Skeletal muscle tissue (tissue), 5 donors: ENCODE results near the gene CHRNA3. TPM values are rescaled to one million over a fixed set of nuclear protein-coding genes. Genes with fewer than 3 reads are reported as not detected.

Experiments used
- H3K27ac ChIP-seq: one replicate; pipeline ENCODE4 v1.7.0; 2013; ENCODE audit warnings: mild to moderate bottlenecking, low read depth, low read length, inconsistent platforms
- H3K27me3 ChIP-seq, 3 donors: one replicate each; pipeline ENCODE4 v1.7.0; 2013; ENCODE audit warnings: low read length in 3 of 3; ENCODE audit not compliant: control insufficient read depth in 3 of 3, insufficient read depth in 3 of 3
- H3K36me3 ChIP-seq, 3 donors: one replicate each; pipeline ENCODE4 v1.7.0; 2013; ENCODE audit warnings: low read length in 3 of 3; ENCODE audit not compliant: control insufficient read depth in 3 of 3, insufficient read depth in 3 of 3
- H3K4me1 ChIP-seq, 3 donors: one replicate each; pipeline ENCODE4 v1.7.0; 2013; ENCODE audit warnings: low read length in 3 of 3, mild to moderate bottlenecking in 3 of 3; ENCODE audit not compliant: control insufficient read depth in 3 of 3, insufficient read depth in 3 of 3
- H3K4me3 ChIP-seq, 3 donors: one replicate each; pipeline ENCODE4 v1.7.0; 2013; ENCODE audit warnings: low read length in 3 of 3
- H3K9ac ChIP-seq, 3 donors: one replicate each; pipeline ENCODE4 v1.7.0; 2013; ENCODE audit warnings: low read length in 3 of 3, mild to moderate bottlenecking in 3 of 3, moderate library complexity in 2 of 3, low read depth in 1 of 3
- H3K9me3 ChIP-seq, 3 donors: one replicate each; pipeline ENCODE4 v1.7.0; 2013; ENCODE audit warnings: low read length in 3 of 3; ENCODE audit not compliant: control insufficient read depth in 3 of 3
- small RNA-seq: library from RNA; depleted of rRNA; stranded (forward); fragments of <200 nt; gene quantifications from one replicate; pipeline ENCODE3, GENCODE V24; 2014
- total RNA-seq: library from RNA; depleted of rRNA; stranded (reverse); fragments of >200 nt; gene quantifications from one replicate; pipeline ENCODE4 v1.2.3, GENCODE V29; 2014
- donor health status: Osteomylitis.

CHRNA3 gene
- total RNA-seq, 1 donor from 2014 or later, result not detected

- no peak overlapping the region for H3K27ac ChIP-seq
- H3K4me3 ChIP-seq, result no peak overlapping the region
- H3K9ac ChIP-seq, result no peak overlapping the region
- H3K9me3 ChIP-seq, result no peaks in the 10 kb centered on the region
- peaks cover 38 to 55% (median 54%) of the 10 kb centered on the region in 3 donors for H3K36me3 ChIP-seq
- no peaks in the 10 kb centered on the region for H3K4me1 ChIP-seq
- no peaks in the 10 kb centered on the region for H3K27me3 ChIP-seq
These were observed 70.6 kb downstream of the CHRNA3 start for GRCh38 chr15:78550194-78550593.

Small RNA genes lying within 50 kb of the gene (small RNA-seq; reads per million reads assigned to genes)
- gene AC067863.2, result not detected

Other genes with a start within 250 kb of the CHRNA3 start
- 35.0 TPM for gene IREB2, start 182.8 kb downstream of the CHRNA3 start, total RNA-seq
- 3.7 TPM for gene HYKK, start 113.4 kb downstream of the CHRNA3 start, total RNA-seq
- gene PSMA4, start 80.6 kb downstream of the CHRNA3 start, total RNA-seq, result 86.6 TPM
- gene CHRNA5, start 55.5 kb downstream of the CHRNA3 start, total RNA-seq, result 0.52 TPM
- under 0.01 TPM for gene CHRNB4, start 20.2 kb upstream of the CHRNA3 start, total RNA-seq
- 7.3 TPM for gene ADAMTS7, start 190.5 kb upstream of the CHRNA3 start, total RNA-seq